Measurements from ENCODE around the gene LMF1.

DNA sequence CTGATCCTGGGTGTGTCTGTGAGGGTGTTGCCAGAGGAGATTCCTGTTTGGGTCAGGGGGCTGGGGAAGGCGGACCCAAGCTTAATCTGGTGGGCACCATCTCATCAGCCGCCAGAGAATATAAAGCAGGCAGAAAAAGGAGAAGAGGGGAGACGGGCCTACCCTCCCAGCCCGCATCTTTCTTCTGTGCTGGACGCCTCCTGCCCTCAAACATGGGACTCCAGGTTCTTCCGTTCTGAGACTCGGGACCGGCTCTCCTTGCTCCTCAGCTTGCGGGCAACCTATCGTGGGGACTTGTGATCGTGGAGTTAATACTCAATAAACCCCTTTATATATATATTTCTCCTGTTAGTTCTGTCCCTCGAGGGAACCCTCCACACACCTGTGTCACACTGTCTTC is 64.5 kb downstream of the LMF1 start:
- TF ChIP-seq, protein P1, sequence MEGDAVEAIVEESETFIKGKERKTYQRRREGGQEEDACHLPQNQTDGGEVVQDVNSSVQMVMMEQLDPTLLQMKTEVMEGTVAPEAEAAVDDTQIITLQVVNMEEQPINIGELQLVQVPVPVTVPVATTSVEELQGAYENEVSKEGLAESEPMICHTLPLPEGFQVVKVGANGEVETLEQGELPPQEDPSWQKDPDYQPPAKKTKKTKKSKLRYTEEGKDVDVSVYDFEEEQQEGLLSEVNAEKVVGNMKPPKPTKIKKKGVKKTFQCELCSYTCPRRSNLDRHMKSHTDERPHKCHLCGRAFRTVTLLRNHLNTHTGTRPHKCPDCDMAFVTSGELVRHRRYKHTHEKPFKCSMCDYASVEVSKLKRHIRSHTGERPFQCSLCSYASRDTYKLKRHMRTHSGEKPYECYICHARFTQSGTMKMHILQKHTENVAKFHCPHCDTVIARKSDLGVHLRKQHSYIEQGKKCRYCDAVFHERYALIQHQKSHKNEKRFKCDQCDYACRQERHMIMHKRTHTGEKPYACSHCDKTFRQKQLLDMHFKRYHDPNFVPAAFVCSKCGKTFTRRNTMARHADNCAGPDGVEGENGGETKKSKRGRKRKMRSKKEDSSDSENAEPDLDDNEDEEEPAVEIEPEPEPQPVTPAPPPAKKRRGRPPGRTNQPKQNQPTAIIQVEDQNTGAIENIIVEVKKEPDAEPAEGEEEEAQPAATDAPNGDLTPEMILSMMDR (IDR thresholded peaks at IDR 0.05): no peak
- no peak for TF ChIP-seq POLR2A (IDR thresholded peaks at IDR 0.05)
- TF ChIP-seq POLR2AphosphoS5 (IDR thresholded peaks at IDR 0.05): no peak
- TF ChIP-seq EP300 (IDR thresholded peaks at IDR 0.05): no peak
